Measurements from ENCODE around the gene PRKAR1B. TPM values are rescaled to one million over a fixed set of nuclear protein-coding genes. Genes with fewer than 3 reads are reported as not detected.
"Not testable (repeated sequence)": the region's sequence is repeated elsewhere in the genome, so short reads cannot be mapped to it uniquely, and the experiment has no call there.

The PRKAR1B gene
- total RNA-seq, 2 donors from 2014 or later: 33.5 to 43.2 TPM

DNA sequence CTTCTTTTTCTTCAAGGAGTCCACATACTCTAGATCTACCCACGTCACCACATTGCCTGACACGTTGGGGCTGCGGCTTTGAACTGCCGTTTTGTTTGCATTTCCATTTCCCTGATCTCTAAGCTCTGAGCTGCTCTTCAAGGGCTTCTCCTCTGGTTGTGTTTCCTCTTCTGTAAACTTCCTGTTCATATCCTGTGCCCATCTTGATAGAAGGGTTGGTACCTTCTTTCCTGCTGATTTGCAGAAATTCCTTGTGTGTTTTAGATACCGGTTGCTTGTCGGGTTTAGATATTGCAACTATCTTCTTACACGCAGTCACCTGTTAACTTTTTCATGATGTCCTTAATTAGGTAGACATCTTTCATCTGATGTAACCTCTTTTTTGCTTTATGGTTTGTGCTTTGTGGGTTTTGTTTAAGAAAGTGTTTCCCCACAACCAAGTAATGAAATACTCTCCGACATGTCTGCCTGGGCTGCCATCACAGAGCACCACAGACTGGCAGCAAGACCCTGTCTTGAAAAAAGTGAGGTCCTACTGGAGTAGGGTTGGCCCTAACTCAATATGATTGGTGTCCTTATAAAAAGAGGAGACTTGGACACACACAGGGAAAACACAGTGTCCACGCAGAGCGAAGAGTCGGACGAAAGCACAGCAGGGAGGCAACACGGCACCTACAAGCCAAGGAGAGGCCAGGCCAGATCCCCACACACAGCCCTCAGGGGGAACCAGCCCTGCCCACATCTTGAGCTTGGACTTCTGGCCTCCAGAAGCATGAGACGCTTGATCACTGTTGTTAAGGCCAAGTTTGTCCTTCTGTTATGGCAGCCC, 108.3 kb downstream of the PRKAR1B start:
- TF ChIP-seq, protein P1, sequence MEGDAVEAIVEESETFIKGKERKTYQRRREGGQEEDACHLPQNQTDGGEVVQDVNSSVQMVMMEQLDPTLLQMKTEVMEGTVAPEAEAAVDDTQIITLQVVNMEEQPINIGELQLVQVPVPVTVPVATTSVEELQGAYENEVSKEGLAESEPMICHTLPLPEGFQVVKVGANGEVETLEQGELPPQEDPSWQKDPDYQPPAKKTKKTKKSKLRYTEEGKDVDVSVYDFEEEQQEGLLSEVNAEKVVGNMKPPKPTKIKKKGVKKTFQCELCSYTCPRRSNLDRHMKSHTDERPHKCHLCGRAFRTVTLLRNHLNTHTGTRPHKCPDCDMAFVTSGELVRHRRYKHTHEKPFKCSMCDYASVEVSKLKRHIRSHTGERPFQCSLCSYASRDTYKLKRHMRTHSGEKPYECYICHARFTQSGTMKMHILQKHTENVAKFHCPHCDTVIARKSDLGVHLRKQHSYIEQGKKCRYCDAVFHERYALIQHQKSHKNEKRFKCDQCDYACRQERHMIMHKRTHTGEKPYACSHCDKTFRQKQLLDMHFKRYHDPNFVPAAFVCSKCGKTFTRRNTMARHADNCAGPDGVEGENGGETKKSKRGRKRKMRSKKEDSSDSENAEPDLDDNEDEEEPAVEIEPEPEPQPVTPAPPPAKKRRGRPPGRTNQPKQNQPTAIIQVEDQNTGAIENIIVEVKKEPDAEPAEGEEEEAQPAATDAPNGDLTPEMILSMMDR (conservative IDR thresholded peaks at IDR 0.05): no peak
- Histone ChIP-seq H3K9me3 (ENCODE audit: control insufficient read depth, low read length) (peaks cover 36% of the 10 kb centered on the region), H3K36me3 (ENCODE audit: control insufficient read depth, insufficient read depth, low read length) (no peaks in the 10 kb centered on the region), H3K4me3 (ENCODE audit: low read length) (no peak overlapping the region), H3K27me3 (ENCODE audit: control insufficient read depth, insufficient read depth, low read length, poor library complexity, severe bottlenecking) (no peaks in the 10 kb centered on the region), H3K9ac (ENCODE audit: extremely low read depth, low read length, poor library complexity, severe bottlenecking) (no peak overlapping the region), H3K4me1 (ENCODE audit: control insufficient read depth, insufficient read depth, low read length) (no peaks in the 10 kb centered on the region), H3K27ac (ENCODE audit: low read depth, low read length) (no peak overlapping the region)
- no peaks in the 10 kb centered on the region for H3K27me3 Mint-ChIP-seq (ENCODE audit: insufficient read depth)
- peaks cover 2% of the 10 kb centered on the region for H3K4me1 Mint-ChIP-seq
- WGBS, 2 experiments (ENCODE audit: insufficient coverage in 1 of 2, insufficient read length in 1 of 2): 94 to 96% methylated on average over 9 to 14 of the region's 14 CpGs
- DNase-seq: peak; percentile 21
- no peak overlapping the region for H3K27ac Mint-ChIP-seq
- peaks cover 38% of the 10 kb centered on the region for H3K36me3 Mint-ChIP-seq (ENCODE audit: low read depth)
- peaks cover 31% of the 10 kb centered on the region for H3K9me3 Mint-ChIP-seq
- H3K4me3 Mint-ChIP-seq: no peak overlapping the region

DNA sequence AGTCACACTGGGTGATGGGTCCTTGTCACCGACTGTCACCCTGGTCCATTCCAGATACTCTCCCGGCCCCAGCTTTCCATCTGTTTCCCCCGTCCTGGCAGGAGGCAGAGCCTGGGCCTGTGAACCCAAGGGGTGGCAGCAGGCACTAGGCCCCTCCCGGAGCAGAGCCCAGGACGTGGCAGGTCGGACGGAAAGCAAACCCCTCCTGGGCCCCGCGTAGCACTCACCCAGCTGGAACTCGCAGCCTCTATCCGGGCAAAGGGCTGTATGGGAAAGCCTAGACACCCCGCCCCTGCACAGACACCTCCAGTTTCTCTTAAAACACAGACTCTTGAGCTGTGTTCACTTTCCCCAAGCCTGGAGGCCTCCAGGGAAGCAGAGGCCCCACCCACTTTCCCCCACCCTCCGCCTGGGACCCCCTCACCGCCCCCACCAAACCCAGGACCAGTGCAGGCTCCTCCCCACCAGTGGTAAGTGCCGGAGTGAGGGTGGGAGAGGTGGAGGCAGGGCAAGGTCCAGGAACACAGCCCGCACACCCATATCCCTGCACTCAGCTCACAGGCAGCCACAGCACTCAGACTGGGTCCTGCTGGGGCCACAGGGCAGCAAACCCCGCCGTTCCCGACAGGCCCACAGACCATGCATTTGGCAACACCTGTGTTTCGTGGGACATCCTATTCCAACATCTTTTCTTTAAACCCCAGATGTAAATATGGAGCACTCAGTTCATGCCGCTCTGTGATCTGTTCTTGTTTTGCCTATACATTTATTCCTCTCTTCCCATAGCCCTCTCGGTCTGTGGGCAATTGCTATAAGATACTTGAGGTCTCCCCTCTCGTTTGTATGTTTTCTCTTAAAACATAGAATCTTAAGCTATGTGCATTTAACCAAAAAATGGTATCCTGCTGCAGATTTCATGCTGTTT, 109.2 kb downstream of the PRKAR1B start:
- 91 to 94% methylated on average over 18 to 21 of the region's 23 CpGs for WGBS, 2 experiments (ENCODE audit: insufficient coverage in 1 of 2, insufficient read length in 1 of 2)
- peaks cover 24% of the 10 kb centered on the region for H3K9me3 Mint-ChIP-seq
- H3K4me1 Mint-ChIP-seq: peaks cover 2% of the 10 kb centered on the region
- TF ChIP-seq, protein P1 (conservative IDR thresholded peaks at IDR 0.05): no peak
- H3K27ac Mint-ChIP-seq: no peak overlapping the region
- DNase-seq: no peak
- Histone ChIP-seq H3K4me3 (ENCODE audit: low read length) (no peak overlapping the region), H3K36me3 (ENCODE audit: control insufficient read depth, insufficient read depth, low read length) (no peaks in the 10 kb centered on the region), H3K4me1 (ENCODE audit: control insufficient read depth, insufficient read depth, low read length) (no peaks in the 10 kb centered on the region), H3K27me3 (ENCODE audit: control insufficient read depth, insufficient read depth, low read length, poor library complexity, severe bottlenecking) (no peaks in the 10 kb centered on the region), H3K27ac (ENCODE audit: low read depth, low read length) (no peak overlapping the region), H3K9me3 (ENCODE audit: control insufficient read depth, low read length) (peaks cover 28% of the 10 kb centered on the region), H3K9ac (ENCODE audit: extremely low read depth, low read length, poor library complexity, severe bottlenecking) (no peak overlapping the region)
- no peaks in the 10 kb centered on the region for H3K27me3 Mint-ChIP-seq (ENCODE audit: insufficient read depth)
- no peak overlapping the region for H3K4me3 Mint-ChIP-seq
- peaks cover 30% of the 10 kb centered on the region for H3K36me3 Mint-ChIP-seq (ENCODE audit: low read depth)

DNA sequence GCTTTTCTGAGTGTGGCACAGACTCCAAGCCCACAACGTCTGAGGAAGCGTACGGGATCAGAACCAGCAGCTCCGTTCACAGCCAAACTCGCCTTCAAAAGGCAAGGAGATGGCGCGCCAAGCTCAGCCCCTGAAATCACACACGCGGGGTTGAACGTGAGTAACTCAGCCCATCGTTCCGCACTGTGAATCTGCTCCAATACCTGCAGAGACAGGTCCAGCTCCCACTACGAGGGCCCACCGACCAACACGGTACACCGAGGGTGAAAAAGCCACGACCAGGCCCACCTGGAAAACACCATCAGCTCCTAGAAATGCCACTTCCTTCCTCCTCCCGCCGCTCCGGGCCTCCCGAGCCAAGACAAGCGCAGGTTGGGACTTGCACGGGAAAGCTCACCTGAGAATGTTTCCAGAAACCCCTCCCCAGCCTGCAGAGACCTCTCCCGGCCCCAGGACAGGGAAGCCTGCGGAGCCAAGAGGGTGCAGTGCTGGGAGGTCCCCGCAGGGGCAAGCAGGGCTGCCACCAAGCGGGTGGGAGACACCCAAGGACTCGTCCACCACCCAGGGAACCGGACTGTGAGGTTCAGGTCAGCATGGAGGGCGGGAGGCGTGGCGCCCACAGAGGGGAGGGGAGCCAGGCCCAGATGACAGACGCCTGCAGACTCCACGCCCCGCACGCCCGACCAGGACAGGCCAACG, 113.5 kb downstream of the PRKAR1B start:
- no peak overlapping the region for H3K27ac ChIP-seq (ENCODE audit: low read depth, low read length)

DNA sequence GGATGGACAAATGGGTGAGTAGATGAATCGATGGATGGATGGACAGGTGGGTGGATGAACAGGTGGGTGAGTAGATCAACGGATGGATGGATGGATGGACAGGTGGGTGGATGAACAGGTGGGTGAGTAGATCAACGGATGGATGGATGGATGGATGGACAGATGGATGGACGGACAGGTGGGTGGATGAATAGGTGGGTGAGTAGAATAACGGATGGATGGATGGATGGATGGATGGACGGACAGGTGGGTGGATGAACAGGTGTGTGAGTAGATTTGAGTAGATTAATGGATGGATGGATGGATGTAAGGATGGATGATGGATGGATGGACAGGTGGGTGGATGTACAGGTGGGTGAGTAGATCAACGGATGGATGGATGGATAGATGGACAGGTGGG, 115.2 kb downstream of the PRKAR1B start:
- not testable (repeated sequence) for H3K9me3 ChIP-seq (ENCODE audit: control insufficient read depth, low read length); H3K4me3 ChIP-seq (ENCODE audit: low read length); H3K4me1 Mint-ChIP-seq; H3K27ac ChIP-seq (ENCODE audit: low read depth, low read length); H3K4me1 ChIP-seq (ENCODE audit: control insufficient read depth, insufficient read depth, low read length); H3K27me3 ChIP-seq (ENCODE audit: control insufficient read depth, insufficient read depth, low read length, poor library complexity, severe bottlenecking); DNase-seq; H3K4me3 Mint-ChIP-seq; H3K36me3 Mint-ChIP-seq (ENCODE audit: low read depth); H3K9ac ChIP-seq (ENCODE audit: extremely low read depth, low read length, poor library complexity, severe bottlenecking); H3K9me3 Mint-ChIP-seq; H3K27ac Mint-ChIP-seq; H3K36me3 ChIP-seq (ENCODE audit: control insufficient read depth, insufficient read depth, low read length); H3K27me3 Mint-ChIP-seq (ENCODE audit: insufficient read depth)
- 93 to 94% methylated on average over 6 to 7 of the region's 7 CpGs for WGBS, 2 experiments (ENCODE audit: insufficient coverage in 1 of 2, insufficient read length in 1 of 2)

More for the DNA sequence above, 113.5 kb downstream of the PRKAR1B start:
- TF ChIP-seq, protein P1 (conservative IDR thresholded peaks at IDR 0.05): no peak
- 88 to 93% methylated on average over 23 to 38 of the region's 38 CpGs for whole genome bisulfite sequencing, 2 experiments (ENCODE audit: insufficient coverage in 1 of 2, insufficient read length in 1 of 2)
- Mint-ChIP-seq H3K4me1 (peaks cover 3% of the 10 kb centered on the region), H3K27ac (no peak overlapping the region), H3K27me3 (ENCODE audit: insufficient read depth) (no peaks in the 10 kb centered on the region), H3K4me3 (no peak overlapping the region), H3K9me3 (no peaks in the 10 kb centered on the region), H3K36me3 (ENCODE audit: low read depth) (no peaks in the 10 kb centered on the region)
- no peak for DNase-seq
- Histone ChIP-seq H3K27me3 (ENCODE audit: control insufficient read depth, insufficient read depth, low read length, poor library complexity, severe bottlenecking) (no peaks in the 10 kb centered on the region), H3K4me3 (ENCODE audit: low read length) (no peak overlapping the region), H3K4me1 (ENCODE audit: control insufficient read depth, insufficient read depth, low read length) (no peaks in the 10 kb centered on the region), H3K36me3 (ENCODE audit: control insufficient read depth, insufficient read depth, low read length) (no peaks in the 10 kb centered on the region), H3K9me3 (ENCODE audit: control insufficient read depth, low read length) (no peaks in the 10 kb centered on the region), H3K9ac (ENCODE audit: extremely low read depth, low read length, poor library complexity, severe bottlenecking) (no peak overlapping the region)

Measured in endodermal cell (in vitro differentiated cells).